Activated CD4-positive, alpha-beta T cell treated with anti-CD3 and anti-CD28 coated beads for 36 hours (primary cell): ENCODE measurements around the gene TTYH2. TPM values are rescaled to one million over a fixed set of nuclear protein-coding genes. Genes with fewer than 3 reads are reported as not detected.

Experiments used
- ATAC-seq: fragments of 200-7000 bp; cut with Tn5 transposase; one replicate; pipeline ENCODE4 v1.10.0; 2021; ENCODE audit warnings: mild to moderate bottlenecking, moderate library complexity
- CTCF ChIA-PET: fragments of 350-600 bp; sonication (Branson Sonifier 250); formaldehyde crosslinking; loops from one replicate; lab custom pipeline; 2021; ENCODE audit warnings: antibody characterized with exemption; lab: Charles Lee
- POLR2A ChIA-PET: fragments of 350-600 bp; sonication (Branson Sonifier 250); formaldehyde crosslinking; loops from one replicate; lab custom pipeline; 2021; ENCODE audit warnings: antibody characterized with exemption, inconsistent platforms; lab: Charles Lee
- DNase-seq: peaks from one replicate; pipeline ENCODE4 v3.0.0-alpha.2; 2020
- H3K27ac Mint-ChIP-seq: one replicate; pipeline ENCODE4 v1.8.0; 2021; ENCODE audit warnings: mixed read lengths
- H3K27me3 Mint-ChIP-seq: one replicate; pipeline ENCODE4 v1.8.0; 2021; ENCODE audit warnings: mixed read lengths
- H3K36me3 Mint-ChIP-seq: one replicate; pipeline ENCODE4 v1.8.0; 2021; ENCODE audit warnings: low read depth, mixed read lengths
- H3K4me1 Mint-ChIP-seq: one replicate; pipeline ENCODE4 v1.8.0; 2021; ENCODE audit warnings: mixed read lengths
- H3K4me3 Mint-ChIP-seq: one replicate; pipeline ENCODE4 v1.8.0; 2021; ENCODE audit warnings: mild to moderate bottlenecking, moderate library complexity, mixed read lengths
- H3K9me3 Mint-ChIP-seq: one replicate; pipeline ENCODE4 v1.8.0; 2021; ENCODE audit warnings: low read depth, mixed read lengths
- intact Hi-C, 2 experiments: fragments of 100-400 bp; cut with DNase I in 1 of 2; cut with micrococcal nuclease in 1 of 2; formaldehyde crosslinking; loops; one replicate each; pipeline versions ENCODE4 v1.14.2 to v1.15.1; 2022 to 2024; cut with DNase I, micrococcal nuclease
- total RNA-seq, 2 experiments: library from RNA; stranded (reverse); gene quantifications; one replicate each; pipeline ENCODE4 v1.2.3, GENCODE V29; 2021

The TTYH2 gene
- total RNA-seq, 2 experiments from 2014 or later = 2.7 to 3.4 TPM

DNA sequence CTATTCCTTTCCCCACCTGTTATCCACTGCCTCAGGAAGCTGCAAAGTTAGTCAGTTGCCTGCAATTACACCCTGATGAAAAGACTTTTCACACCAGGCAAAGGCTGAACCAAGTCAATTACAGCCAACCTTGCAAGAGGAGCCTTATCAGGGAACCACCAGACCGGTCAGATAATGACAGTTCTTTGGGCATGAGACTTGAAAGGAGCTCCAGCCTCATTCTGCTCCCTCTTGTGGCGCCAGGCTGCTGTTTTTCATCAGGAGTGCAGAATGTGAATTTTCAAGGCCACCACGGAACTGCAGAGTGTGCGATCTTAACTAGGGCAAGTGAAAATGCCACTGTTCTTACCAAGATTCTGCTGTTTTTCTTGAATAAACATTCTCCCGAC, 83.2 kb downstream of the TTYH2 start:
- peak; percentile 59 for DNase-seq
- Mint-ChIP-seq H3K27ac (no peak overlapping the region), H3K4me3 (no peak overlapping the region), H3K27me3 (peaks cover 5% of the 10 kb centered on the region), H3K36me3 (no peaks in the 10 kb centered on the region), H3K4me1 (peaks cover 23% of the 10 kb centered on the region), H3K9me3 (no peaks in the 10 kb centered on the region)
- ChIA-PET POLR2A (no interaction called here), CTCF (interaction anchor here (0.6 to 2.1 kb wide), 9 partner anchors 9 to 304 kb away, joined by 3 to 7 read pairs (median 4); no protein-coding TSS in a partner anchor)
- intact Hi-C loops = loop anchor here (1.0 to 5.0 kb wide), 3 partner anchors 84 to 216 kb away; partner anchors contain the start of gene TTYH2 (in 1 of the 2)
- ATAC-seq = peak; percentile 24

DNA sequence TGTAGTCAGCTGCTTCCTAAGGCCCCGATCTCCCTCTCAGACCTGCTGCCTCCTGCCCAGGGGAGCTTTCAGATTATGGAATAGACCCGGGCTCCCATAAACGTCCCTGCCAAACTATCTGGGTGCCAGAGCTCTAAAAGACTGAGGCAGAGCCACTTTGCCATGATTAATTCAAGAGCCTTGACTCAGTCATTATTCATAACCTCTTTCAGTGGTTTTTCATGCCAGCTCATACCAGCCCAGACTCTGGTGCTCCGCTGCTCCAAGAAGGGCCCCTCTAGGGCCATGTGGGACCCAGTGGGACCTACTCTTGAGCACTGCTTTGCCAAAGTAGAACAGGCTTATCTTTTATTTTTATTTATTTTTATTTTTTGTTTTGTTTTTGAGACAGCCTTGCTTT, 84.6 kb downstream of the TTYH2 start:
- no peaks in the 10 kb centered on the region for H3K36me3 Mint-ChIP-seq
- H3K27me3 Mint-ChIP-seq = peaks cover 5% of the 10 kb centered on the region
- H3K4me1 Mint-ChIP-seq = peaks cover 23% of the 10 kb centered on the region
- CTCF ChIA-PET = interaction anchor here (0.6 to 2.1 kb wide), 15 partner anchors 12 to 229 kb away, joined by 3 to 12 read pairs (median 4); no protein-coding TSS in a partner anchor
- H3K4me3 Mint-ChIP-seq = peak overlapping the region; percentile 24
- no peaks in the 10 kb centered on the region for H3K9me3 Mint-ChIP-seq
- peak overlapping the region; percentile 80 for H3K27ac Mint-ChIP-seq
- intact Hi-C loops = loop anchor here (1.0 to 5.0 kb wide), 4 partner anchors 9 to 214 kb away; partner anchors contain the start of gene TTYH2 (in 1 of the 2)
- POLR2A ChIA-PET = interaction anchor here (0.7 to 1.1 kb wide), 2 partner anchors 16 to 17 kb away, joined by 3 to 4 read pairs; no protein-coding TSS in a partner anchor
- ATAC-seq (peak; percentile 96), DNase-seq (peak; percentile 77)

- H3K4me1 Mint-ChIP-seq = peaks cover 23% of the 10 kb centered on the region
- H3K9me3 Mint-ChIP-seq = no peaks in the 10 kb centered on the region
- DNase-seq (no peak), ATAC-seq (no peak)
- ChIA-PET POLR2A (interaction anchor here (0.6 kb wide), 1 partner anchor 86 kb away, joined by 3 read pairs; no protein-coding TSS in a partner anchor), CTCF (interaction anchor here (0.5 to 2.0 kb wide), 12 partner anchors 9 to 213 kb away, joined by 3 to 12 read pairs (median 4); no protein-coding TSS in a partner anchor)
- intact Hi-C loops = loop anchor here (1.0 to 5.0 kb wide), 4 partner anchors 9 to 214 kb away; partner anchors contain the start of gene TTYH2 (in 1 of the 2)
- H3K36me3 Mint-ChIP-seq = no peaks in the 10 kb centered on the region
- H3K27ac Mint-ChIP-seq = no peak overlapping the region
- peaks cover 5% of the 10 kb centered on the region for H3K27me3 Mint-ChIP-seq
- no peak overlapping the region for H3K4me3 Mint-ChIP-seq
Observed at GRCh38 chr17:74298778-74299177, 85.4 kb downstream of the TTYH2 start.

GRCh38 chr17:74299226-74300009, 86.0 kb downstream of the TTYH2 start:
- ChIA-PET POLR2A (interaction anchor here (0.6 kb wide), 1 partner anchor 86 kb away, joined by 3 read pairs; no protein-coding TSS in a partner anchor), CTCF (interaction anchor here (0.5 to 2.3 kb wide), 11 partner anchors 9 to 169 kb away, joined by 3 to 13 read pairs (median 4); partner anchors contain the start of gene GPR142)
- intact Hi-C loops = loop anchor here (2.0 to 10.0 kb wide), 4 partner anchors 17 to 213 kb away; partner anchors contain the start of gene TTYH2 (in 1 of the 2)
- H3K36me3 Mint-ChIP-seq = no peaks in the 10 kb centered on the region
- no peaks in the 10 kb centered on the region for H3K9me3 Mint-ChIP-seq
- H3K27me3 Mint-ChIP-seq = peaks cover 5% of the 10 kb centered on the region
- H3K4me3 Mint-ChIP-seq = no peak overlapping the region
- peaks cover 23% of the 10 kb centered on the region for H3K4me1 Mint-ChIP-seq
- H3K27ac Mint-ChIP-seq = no peak overlapping the region
- no peak for ATAC-seq
- DNase-seq = no peak

DNA sequence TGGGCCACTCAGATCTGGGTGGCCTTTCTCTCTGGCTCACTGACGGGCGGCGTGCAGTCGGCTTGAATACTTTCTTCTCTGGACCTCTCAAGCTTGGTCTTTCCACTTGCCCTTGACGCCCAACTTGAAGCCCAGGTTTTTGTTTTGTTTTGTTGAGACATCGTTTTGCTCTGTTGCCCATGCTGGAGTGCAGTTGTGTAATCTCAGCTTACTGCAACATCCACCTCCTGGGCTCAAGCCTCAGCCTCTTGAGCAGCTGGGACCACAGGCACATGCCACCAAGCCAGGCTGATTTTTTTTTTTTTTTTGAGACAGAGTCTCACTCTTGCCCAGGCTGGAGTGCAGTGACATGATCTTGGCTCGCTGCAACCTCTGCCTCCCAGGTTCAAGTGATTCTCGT, 89.9 kb downstream of the TTYH2 start:
- H3K27me3 Mint-ChIP-seq = peaks cover 2% of the 10 kb centered on the region
- ChIA-PET CTCF (interaction anchor here (0.7 to 3.6 kb wide), 7 partner anchors 9 to 1584 kb away, joined by 3 to 17 read pairs (median 3); partner anchors contain the start of gene BTBD17), POLR2A (no interaction called here)

GRCh38 chr17:74304184-74304583, 90.8 kb downstream of the TTYH2 start:
- Mint-ChIP-seq H3K9me3 (no peaks in the 10 kb centered on the region), H3K36me3 (no peaks in the 10 kb centered on the region)

More for the DNA sequence above, 89.9 kb downstream of the TTYH2 start:
- no peak overlapping the region for H3K27ac Mint-ChIP-seq
- peaks cover 12% of the 10 kb centered on the region for H3K4me1 Mint-ChIP-seq
- no peaks in the 10 kb centered on the region for H3K9me3 Mint-ChIP-seq
- ATAC-seq (no peak), DNase-seq (no peak)
- intact Hi-C loops = loop anchor here in 1 of 2 experiments (10.0 kb wide), 1 partner anchor 151 kb away; no protein-coding TSS in a partner anchor
- H3K4me3 Mint-ChIP-seq = no peak overlapping the region
- no peaks in the 10 kb centered on the region for H3K36me3 Mint-ChIP-seq

GRCh38 chr17:74305865-74306654, 92.7 kb downstream of the TTYH2 start:
- peak; percentile 49 for ATAC-seq
- no peaks in the 10 kb centered on the region for H3K27me3 Mint-ChIP-seq
- no peak overlapping the region for H3K27ac Mint-ChIP-seq
- H3K4me3 Mint-ChIP-seq = no peak overlapping the region
- no peaks in the 10 kb centered on the region for H3K36me3 Mint-ChIP-seq
- H3K9me3 Mint-ChIP-seq = no peaks in the 10 kb centered on the region
- ChIA-PET POLR2A (no interaction called here), CTCF (interaction anchor here (0.6 to 1.9 kb wide), 3 partner anchors 10 to 223 kb away, joined by 3 to 6 read pairs (median 5); no protein-coding TSS in a partner anchor)
- no peak for DNase-seq
- intact Hi-C loops = loop anchor here (1.0 to 10.0 kb wide), 2 partner anchors 48 to 149 kb away; no protein-coding TSS in a partner anchor
- peaks cover 7% of the 10 kb centered on the region for H3K4me1 Mint-ChIP-seq

More at GRCh38 chr17:74304184-74304583, 90.8 kb downstream of the TTYH2 start:
- Mint-ChIP-seq H3K4me3 (no peak overlapping the region), H3K27me3 (peaks cover 1% of the 10 kb centered on the region), H3K4me1 (peaks cover 9% of the 10 kb centered on the region), H3K27ac (no peak overlapping the region)
- ATAC-seq = no peak
- ChIA-PET POLR2A (no interaction called here), CTCF (interaction anchor here (1.3 to 3.6 kb wide), 4 partner anchors 9 to 64 kb away, joined by 5 to 17 read pairs (median 8); partner anchors contain the start of genes BTBD17 and GPR142)
- DNase-seq = no peak
- intact Hi-C loops = loop anchor here in 1 of 2 experiments (10.0 kb wide), 1 partner anchor 151 kb away; no protein-coding TSS in a partner anchor

GRCh38 chr17:74307984-74308773, 94.8 kb downstream of the TTYH2 start:
- Mint-ChIP-seq H3K9me3 (peaks cover 3% of the 10 kb centered on the region), H3K27ac (no peak overlapping the region), H3K4me3 (no peak overlapping the region), H3K36me3 (no peaks in the 10 kb centered on the region), H3K27me3 (no peaks in the 10 kb centered on the region), H3K4me1 (peaks cover 7% of the 10 kb centered on the region)
- intact Hi-C loops = loop anchor here in 1 of 2 experiments (10.0 kb wide), 1 partner anchor 147 kb away; no protein-coding TSS in a partner anchor
- CTCF ChIA-PET = interaction anchor here (2.9 kb wide), 1 partner anchor 10 kb away, joined by 7 read pairs; no protein-coding TSS in a partner anchor
- POLR2A ChIA-PET = no interaction called here
- DNase-seq (no peak), ATAC-seq (no peak)

DNA sequence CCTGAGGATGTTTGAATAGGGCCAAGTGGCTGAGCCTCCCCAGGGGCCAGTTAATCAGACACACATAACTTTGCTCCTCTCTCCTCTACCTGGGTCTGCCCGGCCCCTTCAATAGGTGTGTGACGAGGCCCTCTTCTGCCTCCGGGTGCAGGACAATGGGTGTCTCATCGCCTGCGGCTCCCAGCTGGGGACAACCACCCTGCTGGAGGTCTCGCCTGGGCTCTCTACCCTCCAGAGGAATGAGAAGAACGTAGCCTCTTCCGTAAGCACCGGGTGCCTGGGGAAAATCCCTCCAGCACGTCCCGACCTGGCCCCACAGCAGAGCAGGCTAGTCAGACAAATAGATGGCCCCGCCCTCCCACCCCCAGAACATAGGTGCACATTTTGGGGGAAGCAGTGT, 96.5 kb downstream of the TTYH2 start:
- no peak for ATAC-seq
- ChIA-PET CTCF (interaction anchor here (2.9 kb wide), 1 partner anchor 11 kb away, joined by 7 read pairs; no protein-coding TSS in a partner anchor), POLR2A (no interaction called here)
- intact Hi-C loops = loop anchor here in 1 of 2 experiments (10.0 kb wide), 1 partner anchor 145 kb away; no protein-coding TSS in a partner anchor
- peaks cover 3% of the 10 kb centered on the region for H3K9me3 Mint-ChIP-seq
- H3K27me3 Mint-ChIP-seq = no peaks in the 10 kb centered on the region
- peaks cover 7% of the 10 kb centered on the region for H3K4me1 Mint-ChIP-seq
- H3K4me3 Mint-ChIP-seq = no peak overlapping the region
- H3K36me3 Mint-ChIP-seq = no peaks in the 10 kb centered on the region
- no peak for DNase-seq
- H3K27ac Mint-ChIP-seq = no peak overlapping the region
